SK-N-SH (cell line): ENCODE results near the gene HIBADH. TPM values are rescaled to one million over a fixed set of nuclear protein-coding genes. Genes with fewer than 3 reads are reported as not detected.

Source experiments
- CTCF ChIA-PET: fragments of 300-600, 350-600 bp; formaldehyde crosslinking; extraction: SDS; loops from one replicate; lab custom pipeline; 2021; lab: Yijun Ruan, JAX
- POLR2A ChIA-PET: fragments of 350-600 bp; sonication (Branson Sonifier 250); formaldehyde crosslinking; extraction: SDS; loops from one replicate; lab custom pipeline; 2020; ENCODE audit warnings: antibody characterized with exemption, inconsistent platforms; lab: Yijun Ruan, JAX
- DNase-seq: peaks from one replicate; pipeline ENCODE4 v3.0.0; 2012
- H2AFZ ChIP-seq: fragments of 200-600 bp; sonication (generic); 2 replicates; pipeline ENCODE4 v1.8.1; 2016; ENCODE audit warnings: antibody characterized with exemption, mild to moderate bottlenecking, low read depth
- H3F3A ChIP-seq: fragments of 200-600 bp; sonication (generic); replicated peaks from 2 replicates; pipeline ENCODE3; 2016; ENCODE audit warnings: antibody characterized with exemption, mild to moderate bottlenecking; ENCODE audit not compliant: insufficient read depth
- H3K27ac ChIP-seq, 2 experiments: fragments of 200-500 bp in 1 of 2; fragments of 200-600 bp in 1 of 2; sonication (Bioruptor generic) in 1 of 2; sonication (generic), shearing (Covaris generic) in 1 of 2; 2 replicates each; pipeline versions ENCODE4 v1.5.1 to v1.6.1; 2014 to 2016; ENCODE audit warnings: low read depth in 2 of 2, inconsistent platforms in 1 of 2, low read length in 1 of 2, mild to moderate bottlenecking in 1 of 2, mixed read lengths in 1 of 2
- H3K27me3 ChIP-seq: fragments of 200-600 bp; sonication (generic), shearing (Covaris generic); 2 replicates; pipeline ENCODE4 v1.6.1; 2016; ENCODE audit warnings: mixed run types; ENCODE audit not compliant: insufficient read depth
- H3K36me3 ChIP-seq, 2 experiments: fragments of 200-500 bp in 1 of 2; fragments of 200-600 bp in 1 of 2; sonication (Bioruptor generic) in 1 of 2; sonication (generic) in 1 of 2; replicated peaks in 1 of 2; 2 replicates each; pipeline versions ENCODE3 to v1.5.1; 2014 to 2016; ENCODE audit warnings: low read length in 1 of 2, mild to moderate bottlenecking in 1 of 2; ENCODE audit not compliant: insufficient read depth in 2 of 2, control insufficient read depth in 1 of 2
- H3K4me1 ChIP-seq, 2 experiments: fragments of 200-500 bp in 1 of 2; fragments of 200-600 bp in 1 of 2; sonication (Bioruptor generic) in 1 of 2; sonication (generic), shearing (Covaris generic) in 1 of 2; 2 replicates each; pipeline versions ENCODE4 v1.5.1 to v1.6.1; 2014 to 2016; ENCODE audit warnings: low read depth in 1 of 2, low read length in 1 of 2, mixed run types in 1 of 2; ENCODE audit not compliant: insufficient read depth in 2 of 2, control insufficient read depth in 1 of 2
- H3K4me2 ChIP-seq: fragments of 200-600 bp; sonication (generic), shearing (Covaris generic); 2 replicates; pipeline ENCODE4 v1.6.1; 2017; ENCODE audit warnings: mixed run types
- H3K4me3 ChIP-seq, 2 experiments: fragments of 200-500 bp in 1 of 2; fragments of 200-600 bp in 1 of 2; sonication (Bioruptor generic) in 1 of 2; sonication (generic), shearing (Covaris generic) in 1 of 2; 2 replicates each; pipeline versions ENCODE4 v1.5.1 to v1.8.1; 2014 to 2016; ENCODE audit warnings: low read depth in 2 of 2, inconsistent platforms in 1 of 2, low read length in 1 of 2, mild to moderate bottlenecking in 1 of 2, mixed read lengths in 1 of 2, moderate library complexity in 1 of 2
- H3K79me2 ChIP-seq: fragments of 200-600 bp; sonication (generic); 2 replicates; pipeline ENCODE4 v1.8.1; 2017; ENCODE audit warnings: mild to moderate bottlenecking; ENCODE audit not compliant: insufficient read depth
- H3K9ac ChIP-seq: fragments of 200-600 bp; sonication (generic); 2 replicates; pipeline ENCODE4 v1.6.1; 2017; ENCODE audit warnings: mixed run types
- H3K9me2 ChIP-seq: fragments of 200-600 bp; sonication (generic); 2 replicates; pipeline ENCODE4 v1.6.1; 2017; ENCODE audit warnings: mixed run types
- H3K9me3 ChIP-seq: fragments of 200-600 bp; sonication (generic); 2 replicates; pipeline ENCODE4 v1.6.1; 2017; ENCODE audit warnings: mixed run types, mild to moderate bottlenecking, moderate library complexity
- H4K20me1 ChIP-seq: fragments of 200-600 bp; sonication (generic); 2 replicates; pipeline ENCODE4 v1.6.1; 2017; ENCODE audit warnings: mild to moderate bottlenecking, mixed run types; ENCODE audit not compliant: insufficient read depth
- ELF1 ChIP-seq: IDR thresholded peaks from 2 replicates; pipeline ENCODE4 v1.4.0; 2012
- FOSL2 ChIP-seq: IDR thresholded peaks from 2 replicates; pipeline ENCODE4 v1.4.0; 2012; ENCODE audit warnings: low read depth, mild to moderate bottlenecking, moderate library complexity, borderline replicate concordance
- FOXJ3 ChIP-seq: sonication (generic); formaldehyde crosslinking; IDR thresholded peaks from 2 replicates; pipeline ENCODE4 v1.5.1; 2020; ENCODE audit warnings: mild to moderate bottlenecking, missing genetic modification reagents
- GABPA ChIP-seq: IDR thresholded peaks from 2 replicates; pipeline ENCODE4 v1.4.0; 2012; ENCODE audit warnings: low read depth, mild to moderate bottlenecking
- GATA2 ChIP-seq: sonication (generic); formaldehyde crosslinking; IDR thresholded peaks from 2 replicates; pipeline ENCODE4 v1.5.0; 2020; ENCODE audit warnings: mild to moderate bottlenecking, missing genetic modification reagents
- JUND ChIP-seq: IDR thresholded peaks from 2 replicates; pipeline ENCODE4 v1.4.0; 2012
- MXI1 ChIP-seq: IDR thresholded peaks from 2 replicates; pipeline ENCODE4 v1.6.1; 2012; ENCODE audit warnings: mild to moderate bottlenecking, low read depth, low read length, improper control_type of control experiment
- NFIC ChIP-seq: IDR thresholded peaks from 2 replicates; pipeline ENCODE4 v1.4.0; 2012; ENCODE audit warnings: borderline replicate concordance
- RFX5 ChIP-seq: IDR thresholded peaks from 2 replicates; pipeline ENCODE4 v1.6.1; 2012; ENCODE audit warnings: mild to moderate bottlenecking, improper control_type of control experiment, low read length
- RXRA ChIP-seq: IDR thresholded peaks from 2 replicates; pipeline ENCODE4 v1.4.0; 2012; ENCODE audit warnings: low read depth, mild to moderate bottlenecking, borderline replicate concordance
- SIN3A ChIP-seq: IDR thresholded peaks from 2 replicates; pipeline ENCODE4 v1.6.1; 2012; ENCODE audit warnings: low read depth, mild to moderate bottlenecking, low read length, moderate library complexity, borderline replicate concordance
- TAF1 ChIP-seq: IDR thresholded peaks from 2 replicates; pipeline ENCODE4 v1.6.1; 2012; ENCODE audit warnings: low read depth, mild to moderate bottlenecking, low read length, moderate library complexity, borderline replicate concordance
- TCF12 ChIP-seq: IDR thresholded peaks from 2 replicates; pipeline ENCODE4 v1.4.0; 2012
- WGBS: methylation state at CpG from one replicate; pipeline ENCODE4 v1.1.6; 2017; ENCODE audit warnings: low lambda C conversion rate; 5-methylcytosine and 5-hydroxymethylcytosine counted together
- polyA plus RNA-seq, 3 experiments: library from polyadenylated mRNA; depleted of rRNA; stranded (reverse); fragments of >200 nt; gene quantifications; 2 replicates each; pipeline ENCODE4 v1.2.3, GENCODE V29; 2012
- TF ChIP-seq, protein P1 (sequence below): IDR thresholded peaks from 2 replicates; pipeline ENCODE4 v1.4.0; 2012; ENCODE audit warnings: low read depth, borderline replicate concordance
- TF ChIP-seq, protein P2 (sequence below): IDR thresholded peaks from 2 replicates; pipeline ENCODE4 v1.6.1; 2012; ENCODE audit warnings: mild to moderate bottlenecking, low read depth, low read length, moderate library complexity
- TF ChIP-seq, protein P3 (sequence below): fragments of 200-600 bp; sonication (generic); IDR thresholded peaks from 2 replicates; pipeline ENCODE4 v1.6.1; 2017; ENCODE audit warnings: antibody characterized with exemption, mild to moderate bottlenecking, moderate library complexity
- TF ChIP-seq, protein P4 (sequence below): fragments of 150-350 bp; IDR thresholded peaks from 2 replicates; pipeline ENCODE4 v1.6.1; 2016; ENCODE audit warnings: mild to moderate bottlenecking, low read depth, low read length

Gene HIBADH
- polyA plus RNA-seq, 1 of the 3 experiments (the other 2 are of a cell fraction) = 71.8 TPM

- Histone ChIP-seq H3K4me1 (no peaks in the 10 kb centered on the region), H3K79me2 (no peaks in the 10 kb centered on the region), H3K27ac (no peak overlapping the region), H3K9me2 (no peaks in the 10 kb centered on the region), H3F3A (no peaks in the 10 kb centered on the region), H3K9me3 (no peaks in the 10 kb centered on the region), H4K20me1 (no peaks in the 10 kb centered on the region), H3K4me2 (no peak overlapping the region), H3K9ac (no peak overlapping the region), H3K27me3 (no peaks in the 10 kb centered on the region), H3K36me3 (no peaks in the 10 kb centered on the region), H3K4me3 (no peak overlapping the region), H2AFZ (no peak overlapping the region)
- CTCF ChIA-PET = interaction anchor here (0.9 to 1.7 kb wide), 3 partner anchors 9 to 377 kb away, joined by 3 to 4 read pairs (median 3); no protein-coding TSS in a partner anchor
- no peak for DNase-seq
- TF ChIP-seq, protein P1, sequence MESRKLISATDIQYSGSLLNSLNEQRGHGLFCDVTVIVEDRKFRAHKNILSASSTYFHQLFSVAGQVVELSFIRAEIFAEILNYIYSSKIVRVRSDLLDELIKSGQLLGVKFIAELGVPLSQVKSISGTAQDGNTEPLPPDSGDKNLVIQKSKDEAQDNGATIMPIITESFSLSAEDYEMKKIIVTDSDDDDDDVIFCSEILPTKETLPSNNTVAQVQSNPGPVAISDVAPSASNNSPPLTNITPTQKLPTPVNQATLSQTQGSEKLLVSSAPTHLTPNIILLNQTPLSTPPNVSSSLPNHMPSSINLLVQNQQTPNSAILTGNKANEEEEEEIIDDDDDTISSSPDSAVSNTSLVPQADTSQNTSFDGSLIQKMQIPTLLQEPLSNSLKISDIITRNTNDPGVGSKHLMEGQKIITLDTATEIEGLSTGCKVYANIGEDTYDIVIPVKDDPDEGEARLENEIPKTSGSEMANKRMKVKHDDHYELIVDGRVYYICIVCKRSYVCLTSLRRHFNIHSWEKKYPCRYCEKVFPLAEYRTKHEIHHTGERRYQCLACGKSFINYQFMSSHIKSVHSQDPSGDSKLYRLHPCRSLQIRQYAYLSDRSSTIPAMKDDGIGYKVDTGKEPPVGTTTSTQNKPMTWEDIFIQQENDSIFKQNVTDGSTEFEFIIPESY = no peak
- TF ChIP-seq RFX5 (no peak), SIN3A (no peak), TAF1 (no peak), TCF12 (no peak), GATA2 (CRISPR knock-in tag) (no peak), MXI1 (no peak), JUND (no peak)
- TF ChIP-seq, protein P2, sequence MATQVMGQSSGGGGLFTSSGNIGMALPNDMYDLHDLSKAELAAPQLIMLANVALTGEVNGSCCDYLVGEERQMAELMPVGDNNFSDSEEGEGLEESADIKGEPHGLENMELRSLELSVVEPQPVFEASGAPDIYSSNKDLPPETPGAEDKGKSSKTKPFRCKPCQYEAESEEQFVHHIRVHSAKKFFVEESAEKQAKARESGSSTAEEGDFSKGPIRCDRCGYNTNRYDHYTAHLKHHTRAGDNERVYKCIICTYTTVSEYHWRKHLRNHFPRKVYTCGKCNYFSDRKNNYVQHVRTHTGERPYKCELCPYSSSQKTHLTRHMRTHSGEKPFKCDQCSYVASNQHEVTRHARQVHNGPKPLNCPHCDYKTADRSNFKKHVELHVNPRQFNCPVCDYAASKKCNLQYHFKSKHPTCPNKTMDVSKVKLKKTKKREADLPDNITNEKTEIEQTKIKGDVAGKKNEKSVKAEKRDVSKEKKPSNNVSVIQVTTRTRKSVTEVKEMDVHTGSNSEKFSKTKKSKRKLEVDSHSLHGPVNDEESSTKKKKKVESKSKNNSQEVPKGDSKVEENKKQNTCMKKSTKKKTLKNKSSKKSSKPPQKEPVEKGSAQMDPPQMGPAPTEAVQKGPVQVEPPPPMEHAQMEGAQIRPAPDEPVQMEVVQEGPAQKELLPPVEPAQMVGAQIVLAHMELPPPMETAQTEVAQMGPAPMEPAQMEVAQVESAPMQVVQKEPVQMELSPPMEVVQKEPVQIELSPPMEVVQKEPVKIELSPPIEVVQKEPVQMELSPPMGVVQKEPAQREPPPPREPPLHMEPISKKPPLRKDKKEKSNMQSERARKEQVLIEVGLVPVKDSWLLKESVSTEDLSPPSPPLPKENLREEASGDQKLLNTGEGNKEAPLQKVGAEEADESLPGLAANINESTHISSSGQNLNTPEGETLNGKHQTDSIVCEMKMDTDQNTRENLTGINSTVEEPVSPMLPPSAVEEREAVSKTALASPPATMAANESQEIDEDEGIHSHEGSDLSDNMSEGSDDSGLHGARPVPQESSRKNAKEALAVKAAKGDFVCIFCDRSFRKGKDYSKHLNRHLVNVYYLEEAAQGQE = no peak
- 89% methylated on average over 1 of the region's 1 CpG for WGBS
- POLR2A ChIA-PET = no interaction called here
These were observed 115.3 kb downstream of the HIBADH start for GRCh38 chr7:27547401-27547800.

GRCh38 chr7:27546610-27547009 is 116.1 kb downstream of the HIBADH start:
- POLR2A ChIA-PET = no interaction called here
- TF ChIP-seq GABPA (no peak), FOSL2 (no peak), FOXJ3 (CRISPR knock-in tag) (no peak), ELF1 (no peak), RXRA (no peak), NFIC (no peak)
- TF ChIP-seq, protein P3, sequence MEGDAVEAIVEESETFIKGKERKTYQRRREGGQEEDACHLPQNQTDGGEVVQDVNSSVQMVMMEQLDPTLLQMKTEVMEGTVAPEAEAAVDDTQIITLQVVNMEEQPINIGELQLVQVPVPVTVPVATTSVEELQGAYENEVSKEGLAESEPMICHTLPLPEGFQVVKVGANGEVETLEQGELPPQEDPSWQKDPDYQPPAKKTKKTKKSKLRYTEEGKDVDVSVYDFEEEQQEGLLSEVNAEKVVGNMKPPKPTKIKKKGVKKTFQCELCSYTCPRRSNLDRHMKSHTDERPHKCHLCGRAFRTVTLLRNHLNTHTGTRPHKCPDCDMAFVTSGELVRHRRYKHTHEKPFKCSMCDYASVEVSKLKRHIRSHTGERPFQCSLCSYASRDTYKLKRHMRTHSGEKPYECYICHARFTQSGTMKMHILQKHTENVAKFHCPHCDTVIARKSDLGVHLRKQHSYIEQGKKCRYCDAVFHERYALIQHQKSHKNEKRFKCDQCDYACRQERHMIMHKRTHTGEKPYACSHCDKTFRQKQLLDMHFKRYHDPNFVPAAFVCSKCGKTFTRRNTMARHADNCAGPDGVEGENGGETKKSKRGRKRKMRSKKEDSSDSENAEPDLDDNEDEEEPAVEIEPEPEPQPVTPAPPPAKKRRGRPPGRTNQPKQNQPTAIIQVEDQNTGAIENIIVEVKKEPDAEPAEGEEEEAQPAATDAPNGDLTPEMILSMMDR = no peak
- TF ChIP-seq, protein P4, sequence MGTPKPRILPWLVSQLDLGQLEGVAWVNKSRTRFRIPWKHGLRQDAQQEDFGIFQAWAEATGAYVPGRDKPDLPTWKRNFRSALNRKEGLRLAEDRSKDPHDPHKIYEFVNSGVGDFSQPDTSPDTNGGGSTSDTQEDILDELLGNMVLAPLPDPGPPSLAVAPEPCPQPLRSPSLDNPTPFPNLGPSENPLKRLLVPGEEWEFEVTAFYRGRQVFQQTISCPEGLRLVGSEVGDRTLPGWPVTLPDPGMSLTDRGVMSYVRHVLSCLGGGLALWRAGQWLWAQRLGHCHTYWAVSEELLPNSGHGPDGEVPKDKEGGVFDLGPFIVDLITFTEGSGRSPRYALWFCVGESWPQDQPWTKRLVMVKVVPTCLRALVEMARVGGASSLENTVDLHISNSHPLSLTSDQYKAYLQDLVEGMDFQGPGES = no peak
- no peaks in the 10 kb centered on the region for H4K20me1 ChIP-seq
- CTCF ChIA-PET = interaction anchor here (0.6 to 1.3 kb wide), 2 partner anchors 232 to 378 kb away, joined by 3 read pairs; no protein-coding TSS in a partner anchor
- H3K36me3 ChIP-seq = peaks cover 5% of the 10 kb centered on the region in 2 experiments
- H3F3A ChIP-seq = no peaks in the 10 kb centered on the region
- H3K27me3 ChIP-seq = no peaks in the 10 kb centered on the region
- H3K9ac ChIP-seq = no peak overlapping the region
- H3K4me2 ChIP-seq = no peak overlapping the region
- 48% methylated on average over 1 of the region's 1 CpG for WGBS
- H3K27ac ChIP-seq = no peak overlapping the region
- no peaks in the 10 kb centered on the region for H3K9me3 ChIP-seq
- no peaks in the 10 kb centered on the region for H3K9me2 ChIP-seq
- no peak for DNase-seq
- H3K79me2 ChIP-seq = no peaks in the 10 kb centered on the region
- no peak overlapping the region for H3K4me3 ChIP-seq
- no peak overlapping the region for H2AFZ ChIP-seq
- no peaks in the 10 kb centered on the region for H3K4me1 ChIP-seq
